H1 (cell line): Measurements from ENCODE around the gene ST8SIA5. TPM values are rescaled to one million over a fixed set of nuclear protein-coding genes. Genes with fewer than 3 reads are reported as not detected.

Experiments used
- CTCF ChIA-PET: fragments of 300-600 bp; sonication (Branson Sonifier 250); formaldehyde crosslinking; loops from one replicate; lab custom pipeline; 2021; ENCODE audit not compliant: partially characterized antibody; lab: Charles Lee
- POLR2A ChIA-PET: fragments of 300-600 bp; sonication (Branson Sonifier 250); formaldehyde crosslinking; loops from one replicate; lab custom pipeline; 2021; ENCODE audit warnings: inconsistent platforms; ENCODE audit not compliant: partially characterized antibody; lab: Charles Lee
- DNase-seq, 2 experiments: peaks; one replicate each; pipeline versions ENCODE4 v3.0.0 to v3.0.0-alpha.2; 2010 to 2022; ENCODE audit warnings: low spot score in 2 of 2, low read depth in 1 of 2, mixed read lengths in 1 of 2
- FAIRE-seq: peaks from 2 replicates; lab custom pipeline; 2011; peaks lifted over from hg19 to GRCh38; lab: Jason Lieb, UNC
- H2AFZ ChIP-seq: 2 replicates; pipeline ENCODE4 v1.8.1; 2012; ENCODE audit warnings: low read length, inconsistent platforms
- H2AK5ac ChIP-seq: 2 replicates; pipeline ENCODE4 v1.6.1; 2013; ENCODE audit warnings: low read depth, low read length
- H2BK120ac ChIP-seq: replicated peaks from 2 replicates; pipeline ENCODE3; 2013; ENCODE audit warnings: low read depth, low read length, inconsistent platforms
- H2BK12ac ChIP-seq: 2 replicates; pipeline ENCODE4 v1.6.1; 2013; ENCODE audit warnings: low read depth, low read length
- H2BK15ac ChIP-seq: 2 replicates; pipeline ENCODE4 v1.6.1; 2013; ENCODE audit warnings: low read length
- H2BK20ac ChIP-seq: 2 replicates; pipeline ENCODE4 v1.6.1; 2013; ENCODE audit warnings: low read length
- H2BK5ac ChIP-seq: 2 replicates; pipeline ENCODE4 v1.6.1; 2013; ENCODE audit warnings: low read depth, low read length
- H3K14ac ChIP-seq: 2 replicates; pipeline ENCODE4 v1.6.1; 2013; ENCODE audit warnings: inconsistent platforms; ENCODE audit not compliant: insufficient read length
- H3K18ac ChIP-seq: 2 replicates; pipeline ENCODE4 v1.6.1; 2013; ENCODE audit warnings: low read length; ENCODE audit errors: extremely low read depth
- H3K23ac ChIP-seq: 2 replicates; pipeline ENCODE4 v1.6.1; 2013; ENCODE audit warnings: inconsistent platforms; ENCODE audit not compliant: insufficient read length
- H3K23me2 ChIP-seq: 2 replicates; pipeline ENCODE4 v1.6.1; 2013; ENCODE audit warnings: low read depth, low read length
- H3K27ac ChIP-seq: 2 replicates; pipeline ENCODE4 v1.6.1; 2011; ENCODE audit warnings: low read depth, low read length, inconsistent platforms
- H3K27me3 ChIP-seq, 4 experiments: replicated peaks in 1 of 4; 1 replicate in 1 of 4; 2 replicates in 3 of 4; pipeline versions ENCODE4 v1.6.1 to v1.8.1; 2011 to 2013; ENCODE audit warnings: low read length in 3 of 4, mild to moderate bottlenecking in 3 of 4, inconsistent platforms in 2 of 4, mixed read lengths in 2 of 4, moderate library complexity in 1 of 4; ENCODE audit not compliant: control insufficient read depth in 3 of 4, insufficient read depth in 3 of 4; ENCODE audit errors: extremely low read depth in 1 of 4
- H3K36me3 ChIP-seq, 4 experiments: 2 replicates each; pipeline versions ENCODE4 v1.6.1 to v1.8.1; 2011 to 2013; ENCODE audit warnings: mild to moderate bottlenecking in 4 of 4, low read length in 3 of 4, moderate library complexity in 2 of 4, control low read depth in 1 of 4, inconsistent platforms in 1 of 4; ENCODE audit not compliant: insufficient read depth in 4 of 4, control insufficient read depth in 2 of 4
- H3K4ac ChIP-seq: replicated peaks from 2 replicates; pipeline ENCODE3; 2013; ENCODE audit warnings: low read length, low read depth, mixed read lengths, inconsistent platforms; ENCODE audit not compliant: insufficient read length
- H3K4me1 ChIP-seq, 4 experiments: replicated peaks in 1 of 4; 1 replicate in 1 of 4; 2 replicates in 3 of 4; pipeline versions ENCODE4 v1.6.1 to v1.8.1; 2011 to 2013; ENCODE audit warnings: low read length in 3 of 4, inconsistent platforms in 2 of 4, mixed read lengths in 1 of 4; ENCODE audit not compliant: insufficient read depth in 4 of 4, control insufficient read depth in 3 of 4
- H3K4me2 ChIP-seq, 2 experiments: 2 replicates each; pipeline versions ENCODE4 v1.6.1 to v1.8.1; 2011 to 2013; ENCODE audit warnings: low read depth in 2 of 2, low read length in 2 of 2, control low read depth in 1 of 2, inconsistent platforms in 1 of 2, mild to moderate bottlenecking in 1 of 2; ENCODE audit not compliant: insufficient read depth in 1 of 2
- H3K4me3 ChIP-seq, 4 experiments: fragments of 200-600, 300-600 bp in 1 of 4; sonication (generic), shearing (Covaris generic), sonication (Bioruptor Twin) in 1 of 4; 2 replicates each; pipeline versions ENCODE4 v1.5.1 to v1.8.1; 2011 to 2016; ENCODE audit warnings: low read length in 4 of 4, low read depth in 3 of 4, control low read depth in 2 of 4, inconsistent platforms in 2 of 4, mild to moderate bottlenecking in 2 of 4, mixed read lengths in 1 of 4, moderate library complexity in 1 of 4; ENCODE audit not compliant: insufficient read depth in 2 of 4; ENCODE audit errors: extremely low read depth in 1 of 4
- H3K56ac ChIP-seq: replicated peaks from 2 replicates; pipeline ENCODE3; 2013; ENCODE audit warnings: low read depth, mild to moderate bottlenecking, mixed read lengths, low read length, inconsistent platforms; ENCODE audit not compliant: insufficient read length
- H3K79me1 ChIP-seq: 2 replicates; pipeline ENCODE4 v1.6.1; 2013; ENCODE audit warnings: low read depth, low read length, control low read depth
- H3K79me2 ChIP-seq, 2 experiments: 2 replicates each; pipeline versions ENCODE4 v1.6.1 to v1.8.1; 2012 to 2013; ENCODE audit warnings: low read length in 2 of 2, mild to moderate bottlenecking in 2 of 2, inconsistent platforms in 1 of 2; ENCODE audit not compliant: insufficient read depth in 2 of 2, control insufficient read depth in 1 of 2
- H3K9ac ChIP-seq, 4 experiments: replicated peaks in 1 of 4; 1 replicate in 1 of 4; 2 replicates in 3 of 4; pipeline versions ENCODE4 v1.6.1 to v1.8.1; 2011 to 2013; ENCODE audit warnings: low read depth in 3 of 4, low read length in 3 of 4, control low read depth in 2 of 4, mild to moderate bottlenecking in 2 of 4, moderate library complexity in 2 of 4, inconsistent platforms in 1 of 4; ENCODE audit errors: extremely low read depth in 1 of 4
- H3K9me3 ChIP-seq, 2 experiments: 2 replicates each; pipeline versions ENCODE4 v1.6.1 to v1.8.1; 2012 to 2013; ENCODE audit warnings: mild to moderate bottlenecking in 2 of 2, moderate library complexity in 2 of 2, control low read depth in 1 of 2, inconsistent platforms in 1 of 2, low read depth in 1 of 2, low read length in 1 of 2, mixed read lengths in 1 of 2; ENCODE audit not compliant: insufficient read depth in 2 of 2
- H4K20me1 ChIP-seq, 2 experiments: replicated peaks in 1 of 2; 2 replicates each; pipeline versions ENCODE3 to v1.8.1; 2011 to 2013; ENCODE audit warnings: inconsistent platforms in 2 of 2, low read length in 2 of 2, mild to moderate bottlenecking in 1 of 2; ENCODE audit not compliant: insufficient read depth in 2 of 2, control insufficient read depth in 1 of 2
- H4K5ac ChIP-seq: 2 replicates; pipeline ENCODE4 v1.6.1; 2013; ENCODE audit warnings: low read length, low read depth, mixed read lengths, inconsistent platforms; ENCODE audit not compliant: insufficient read length
- H4K8ac ChIP-seq: 2 replicates; pipeline ENCODE4 v1.8.0; 2013; ENCODE audit warnings: mild to moderate bottlenecking, moderate library complexity, low read length, inconsistent platforms; ENCODE audit not compliant: insufficient read depth; ENCODE audit errors: extremely low read depth
- H4K91ac ChIP-seq: replicated peaks from 2 replicates; pipeline ENCODE3; 2013; ENCODE audit warnings: low read length, mixed read lengths, inconsistent platforms; ENCODE audit not compliant: insufficient read length
- BRCA1 ChIP-seq: IDR thresholded peaks from 2 replicates; pipeline ENCODE4 v1.6.1; 2012; ENCODE audit warnings: low read depth, low read length, improper control_type of control experiment
- CBX5 ChIP-seq: fragments of 300-800, 300-1000 bp; sonication (generic); IDR thresholded peaks from 2 replicates; pipeline ENCODE4 v1.7.1; 2016; ENCODE audit warnings: antibody characterized with exemption, low read length, low read depth
- CREB1 ChIP-seq: IDR thresholded peaks from 2 replicates; pipeline ENCODE4 v1.6.1; 2012; ENCODE audit warnings: inconsistent platforms
- HDAC6 ChIP-seq: IDR thresholded peaks from one replicate; pipeline ENCODE4 v1.7.1; 2012; ENCODE audit warnings: low read depth, mild to moderate bottlenecking, inconsistent platforms, low read length, moderate library complexity
- KDM4A ChIP-seq: IDR thresholded peaks from one replicate; pipeline ENCODE4 v1.7.1; 2012; ENCODE audit warnings: low read depth, mild to moderate bottlenecking, moderate library complexity, low read length, inconsistent platforms; ENCODE audit not compliant: severe bottlenecking
- KDM5A ChIP-seq: fragments of 200-600 bp; IDR thresholded peaks from 2 replicates; pipeline ENCODE4 v1.7.1; 2012; ENCODE audit warnings: mild to moderate bottlenecking, low read length, inconsistent platforms, mixed read lengths
- MAFK ChIP-seq: IDR thresholded peaks from 2 replicates; pipeline ENCODE4 v1.6.1; 2012; ENCODE audit warnings: low read depth, mild to moderate bottlenecking, improper control_type of control experiment, low read length
- NRF1 ChIP-seq: IDR thresholded peaks from 2 replicates; pipeline ENCODE4 v1.6.1; 2011; ENCODE audit warnings: mild to moderate bottlenecking, low read depth, low read length, improper control_type of control experiment
- RNF2 ChIP-seq: fragments of 200-900, 300-1000 bp; sonication (generic); IDR thresholded peaks from 2 replicates; pipeline ENCODE4 v1.7.1; 2016; ENCODE audit warnings: borderline replicate concordance, low read depth, mild to moderate bottlenecking, antibody characterized with exemption, low read length; ENCODE audit not compliant: poor library complexity, severe bottlenecking; ENCODE audit errors: missing control alignments
- RXRA ChIP-seq: IDR thresholded peaks from 2 replicates; pipeline ENCODE4 v1.6.1; 2011; ENCODE audit warnings: low read depth, mild to moderate bottlenecking, low read length, moderate library complexity; ENCODE audit not compliant: insufficient read depth
- WGBS, 2 experiments: shearing (Covaris generic) in 1 of 2; methylation state at CpG; one replicate each; pipeline versions ENCODE4 v1.1.6 to v1.1.7; 2013 to 2015; ENCODE audit warnings: low lambda C conversion rate in 2 of 2, mixed read lengths in 2 of 2, inconsistent platforms in 1 of 2, low coverage in 1 of 2, missing lambda C conversion rate in 1 of 2; ENCODE audit not compliant: insufficient replicate concordance in 2 of 2, insufficient coverage in 1 of 2, insufficient read length in 1 of 2; ENCODE audit errors: extremely low coverage in 1 of 2, missing lambda C conversion rate in 1 of 2; 5-methylcytosine and 5-hydroxymethylcytosine counted together
- polyA plus RNA-seq, 7 experiments: library from polyadenylated mRNA; depleted of rRNA in 3 of 7; stranded (reverse) in 5 of 7; unstranded in 2 of 7; fragments of >200 nt in 5 of 7; fragments of 200-250 nt in 2 of 7; gene quantifications; 1 replicate in 5 of 7; 2 replicates in 1 of 7; 4 replicates in 1 of 7; pipeline versions ENCODE4 v1.2.1 to v1.2.3, GENCODE V29; 2011 to 2013; ENCODE audit warnings: missing spikeins in 2 of 7, mixed read lengths in 2 of 7
- total RNA-seq: library from RNA; stranded (reverse); fragmentation: NEBNext Ultra II Directional; extraction: Animal tissue kit (Norgen Biotek cat#: 25700); gene quantifications from 2 replicates; pipeline ENCODE4 v1.2.1, GENCODE V29; 2021
- TF ChIP-seq, protein P1 (sequence below): IDR thresholded peaks from 2 replicates; pipeline ENCODE4 v1.6.1; 2012; ENCODE audit warnings: inconsistent platforms

The ST8SIA5 gene
- total and polyA plus RNA-seq, 2 of the 8 experiments (the other 6 are each of a cell fraction or from before 2014, with no cell fraction given) = 2.4 to 6.3 TPM

DNA sequence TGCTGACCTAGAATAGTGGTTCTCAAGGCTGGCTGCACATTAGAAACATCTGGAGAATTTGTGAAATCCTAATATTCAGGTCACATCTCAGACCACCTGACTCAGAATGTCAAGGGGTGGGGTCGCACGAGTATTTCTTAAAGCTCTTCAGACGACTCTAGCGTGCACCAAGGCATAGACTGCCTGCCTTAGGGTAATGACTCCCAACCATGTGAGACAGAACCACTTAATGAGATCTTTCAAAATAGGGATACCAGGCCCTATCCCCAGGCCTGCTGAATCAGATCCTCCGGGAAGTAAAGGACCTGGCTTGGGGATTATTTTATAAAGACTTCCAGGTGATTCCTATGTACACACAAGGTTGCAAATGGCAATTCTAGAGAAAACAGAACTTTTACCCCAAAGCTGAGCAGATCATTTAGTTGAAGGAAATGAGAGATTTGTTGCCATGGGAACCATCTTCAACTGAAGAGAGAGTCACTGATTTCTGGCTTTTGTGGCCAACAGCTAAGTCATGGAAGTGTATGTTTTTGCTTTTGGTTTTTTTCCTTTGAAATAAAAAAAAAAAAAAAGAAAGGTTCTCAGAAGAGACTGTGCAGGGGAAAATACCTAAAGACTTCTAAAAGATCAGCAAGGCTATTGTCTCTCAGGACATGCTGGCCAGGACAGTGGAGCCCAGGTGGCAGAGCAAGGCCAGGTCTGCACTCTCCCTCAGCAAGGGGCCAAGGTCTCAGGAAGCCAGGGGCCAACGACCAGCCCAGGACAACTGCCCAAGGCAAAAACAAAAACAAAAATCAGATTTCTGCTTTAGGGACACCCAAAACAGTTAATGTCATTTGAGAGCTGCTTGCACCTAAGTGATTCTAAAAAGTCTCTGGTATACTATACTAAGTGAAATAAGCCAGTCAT is 84.5 kb downstream of the ST8SIA5 start:
- FAIRE-seq (no peak), DNase-seq (no peak)
- H3K9ac ChIP-seq = no peak overlapping the region
- H2BK120ac ChIP-seq = no peak overlapping the region
- no peak overlapping the region for H4K5ac ChIP-seq
- H2AK5ac ChIP-seq = no peak overlapping the region
- no peaks in the 10 kb centered on the region; a peak in 1 of 7 replicates for H3K27me3 ChIP-seq
- H2BK15ac ChIP-seq = no peak overlapping the region
- H3K4me1 ChIP-seq = peaks cover 0 to 10% (median 3%) of the 10 kb centered on the region in 4 experiments; a peak in 5 of 7 replicates
- no peak overlapping the region for H3K27ac ChIP-seq
- H3K4ac ChIP-seq = no peak overlapping the region
- H3K23me2 ChIP-seq = 0 out of 2 replicates have a peak, but pooled peaks cover 2% of the 10 kb centered on the region
- 82% methylated on average over 6 of the region's 6 CpGs; no CpG with 5 or more reads in 1 of the 2 experiments for WGBS, 2 experiments
- H2BK12ac ChIP-seq = no peak overlapping the region
- H3K36me3 ChIP-seq = no peaks in the 10 kb centered on the region
- no peak overlapping the region for H2BK5ac ChIP-seq
- ChIA-PET POLR2A (no interaction called here), CTCF (interaction anchor here (1.2 to 3.4 kb wide), 4 partner anchors 9 to 392 kb away, joined by 3 to 22 read pairs (median 4); no protein-coding TSS in a partner anchor)
- no peaks in the 10 kb centered on the region for H3K79me2 ChIP-seq
- H3K9me3 ChIP-seq = no peaks in the 10 kb centered on the region
- H3K4me3 ChIP-seq = no peak overlapping the region
- H3K18ac ChIP-seq = no peak overlapping the region
- no peak overlapping the region for H2BK20ac ChIP-seq
- no peak overlapping the region for H3K4me2 ChIP-seq
- no peak overlapping the region for H4K91ac ChIP-seq
- no peaks in the 10 kb centered on the region for H4K20me1 ChIP-seq
- H3K14ac ChIP-seq = no peak overlapping the region
- H3K79me1 ChIP-seq = no peaks in the 10 kb centered on the region; the same call in 1 of the 2 replicates
- no peak overlapping the region for H3K23ac ChIP-seq
- H3K56ac ChIP-seq = no peak overlapping the region
- no peak overlapping the region for H2AFZ ChIP-seq
- H4K8ac ChIP-seq = no peak overlapping the region
- no peak for TF ChIP-seq RNF2
- no peak for TF ChIP-seq KDM4A
- no peak for TF ChIP-seq NRF1
- no peak for TF ChIP-seq CBX5
- no peak for TF ChIP-seq HDAC6
- no peak for TF ChIP-seq RXRA
- no peak for TF ChIP-seq KDM5A
- TF ChIP-seq BRCA1 = no peak
- no peak for TF ChIP-seq CREB1
- TF ChIP-seq MAFK = no peak
- TF ChIP-seq, protein P1, sequence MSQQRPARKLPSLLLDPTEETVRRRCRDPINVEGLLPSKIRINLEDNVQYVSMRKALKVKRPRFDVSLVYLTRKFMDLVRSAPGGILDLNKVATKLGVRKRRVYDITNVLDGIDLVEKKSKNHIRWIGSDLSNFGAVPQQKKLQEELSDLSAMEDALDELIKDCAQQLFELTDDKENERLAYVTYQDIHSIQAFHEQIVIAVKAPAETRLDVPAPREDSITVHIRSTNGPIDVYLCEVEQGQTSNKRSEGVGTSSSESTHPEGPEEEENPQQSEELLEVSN = no peak
